HCT116 (cell line): Measurements from ENCODE around the gene SEPTIN6.

ENCODE experiments used
- CBX3 ChIP-seq: IDR thresholded peaks from 2 replicates; pipeline ENCODE4 v1.6.1; 2012; ENCODE audit warnings: low read depth
- EZH2 ChIP-seq: fragments of 200-600 bp; sonication (generic); IDR thresholded peaks from 2 replicates; pipeline ENCODE4 v1.6.1; 2017; ENCODE audit warnings: antibody characterized with exemption, mixed run types
- JUND ChIP-seq: IDR thresholded peaks from 2 replicates; pipeline ENCODE4 v1.6.1; 2012
- POLR2AphosphoS5 ChIP-seq: IDR thresholded peaks from 2 replicates; pipeline ENCODE4 v1.6.1; 2011; ENCODE audit warnings: mild to moderate bottlenecking, low read depth, low read length, moderate library complexity
- YY1 ChIP-seq: IDR thresholded peaks from 2 replicates; pipeline ENCODE4 v1.6.1; 2011; ENCODE audit warnings: low read length, low read depth, moderate library complexity, mild to moderate bottlenecking; ENCODE audit not compliant: insufficient replicate concordance; ENCODE audit errors: extremely low read depth
- TF ChIP-seq, protein P1 (sequence below), 3 experiments: fragments of 200-600 bp in 1 of 3; sonication (generic) in 1 of 3; IDR thresholded peaks in 2 of 3; conservative IDR thresholded peaks in 1 of 3; 2 replicates each; pipeline ENCODE4 v1.5.1; 2012 to 2017; ENCODE audit warnings: low read depth in 2 of 3, low read length in 2 of 3, antibody characterized with exemption in 1 of 3, borderline replicate concordance in 1 of 3, control low read depth in 1 of 3, mild to moderate bottlenecking in 1 of 3, mixed read lengths in 1 of 3, mixed run types in 1 of 3, moderate library complexity in 1 of 3; ENCODE audit not compliant: insufficient read depth in 1 of 3
- TF ChIP-seq, protein P2 (sequence below): IDR thresholded peaks from 2 replicates; pipeline ENCODE4 v1.6.1; 2012; ENCODE audit warnings: low read depth

DNA sequence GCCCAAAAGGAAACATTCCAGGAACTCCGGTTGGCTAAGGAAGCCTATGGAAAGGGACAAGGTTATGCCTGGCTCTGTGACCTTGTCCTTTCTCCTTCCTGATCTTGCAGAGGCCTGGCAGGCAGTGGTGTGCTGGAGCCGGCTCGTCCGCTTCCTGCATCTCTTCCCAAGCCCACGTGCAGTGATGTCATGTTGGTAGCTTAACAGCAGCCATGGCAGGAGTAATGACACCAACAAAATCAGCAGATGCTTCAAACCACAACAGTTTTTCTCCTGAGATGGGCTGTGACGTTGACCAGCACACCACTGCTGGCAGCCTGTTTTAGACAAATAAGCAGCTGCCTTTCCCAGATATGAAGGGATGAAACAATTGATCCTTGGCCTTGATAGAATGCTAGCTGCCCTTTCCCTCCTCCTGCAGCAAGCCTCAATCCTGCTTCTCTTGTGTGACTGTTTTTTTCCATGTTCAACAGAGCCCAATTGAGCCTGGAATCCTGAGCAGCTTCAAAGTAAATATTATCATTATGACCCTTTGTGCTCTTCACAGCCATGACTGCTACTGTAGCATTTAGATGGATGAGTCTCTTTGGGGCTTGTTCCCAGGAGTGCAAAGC is 23.4 kb downstream of the SEPTIN6 start:
- TF ChIP-seq EZH2, result no peak
- TF ChIP-seq, protein P1, sequence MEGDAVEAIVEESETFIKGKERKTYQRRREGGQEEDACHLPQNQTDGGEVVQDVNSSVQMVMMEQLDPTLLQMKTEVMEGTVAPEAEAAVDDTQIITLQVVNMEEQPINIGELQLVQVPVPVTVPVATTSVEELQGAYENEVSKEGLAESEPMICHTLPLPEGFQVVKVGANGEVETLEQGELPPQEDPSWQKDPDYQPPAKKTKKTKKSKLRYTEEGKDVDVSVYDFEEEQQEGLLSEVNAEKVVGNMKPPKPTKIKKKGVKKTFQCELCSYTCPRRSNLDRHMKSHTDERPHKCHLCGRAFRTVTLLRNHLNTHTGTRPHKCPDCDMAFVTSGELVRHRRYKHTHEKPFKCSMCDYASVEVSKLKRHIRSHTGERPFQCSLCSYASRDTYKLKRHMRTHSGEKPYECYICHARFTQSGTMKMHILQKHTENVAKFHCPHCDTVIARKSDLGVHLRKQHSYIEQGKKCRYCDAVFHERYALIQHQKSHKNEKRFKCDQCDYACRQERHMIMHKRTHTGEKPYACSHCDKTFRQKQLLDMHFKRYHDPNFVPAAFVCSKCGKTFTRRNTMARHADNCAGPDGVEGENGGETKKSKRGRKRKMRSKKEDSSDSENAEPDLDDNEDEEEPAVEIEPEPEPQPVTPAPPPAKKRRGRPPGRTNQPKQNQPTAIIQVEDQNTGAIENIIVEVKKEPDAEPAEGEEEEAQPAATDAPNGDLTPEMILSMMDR (IDR thresholded peaks at IDR 0.05 in 2 of 3, conservative IDR thresholded peaks at IDR 0.05 in 1 of 3; ENCODE audit: borderline replicate concordance in 1 of 3, insufficient read depth in 1 of 3, low read depth in 2 of 3, low read length in 2 of 3), result no peak
- TF ChIP-seq, protein P2, sequence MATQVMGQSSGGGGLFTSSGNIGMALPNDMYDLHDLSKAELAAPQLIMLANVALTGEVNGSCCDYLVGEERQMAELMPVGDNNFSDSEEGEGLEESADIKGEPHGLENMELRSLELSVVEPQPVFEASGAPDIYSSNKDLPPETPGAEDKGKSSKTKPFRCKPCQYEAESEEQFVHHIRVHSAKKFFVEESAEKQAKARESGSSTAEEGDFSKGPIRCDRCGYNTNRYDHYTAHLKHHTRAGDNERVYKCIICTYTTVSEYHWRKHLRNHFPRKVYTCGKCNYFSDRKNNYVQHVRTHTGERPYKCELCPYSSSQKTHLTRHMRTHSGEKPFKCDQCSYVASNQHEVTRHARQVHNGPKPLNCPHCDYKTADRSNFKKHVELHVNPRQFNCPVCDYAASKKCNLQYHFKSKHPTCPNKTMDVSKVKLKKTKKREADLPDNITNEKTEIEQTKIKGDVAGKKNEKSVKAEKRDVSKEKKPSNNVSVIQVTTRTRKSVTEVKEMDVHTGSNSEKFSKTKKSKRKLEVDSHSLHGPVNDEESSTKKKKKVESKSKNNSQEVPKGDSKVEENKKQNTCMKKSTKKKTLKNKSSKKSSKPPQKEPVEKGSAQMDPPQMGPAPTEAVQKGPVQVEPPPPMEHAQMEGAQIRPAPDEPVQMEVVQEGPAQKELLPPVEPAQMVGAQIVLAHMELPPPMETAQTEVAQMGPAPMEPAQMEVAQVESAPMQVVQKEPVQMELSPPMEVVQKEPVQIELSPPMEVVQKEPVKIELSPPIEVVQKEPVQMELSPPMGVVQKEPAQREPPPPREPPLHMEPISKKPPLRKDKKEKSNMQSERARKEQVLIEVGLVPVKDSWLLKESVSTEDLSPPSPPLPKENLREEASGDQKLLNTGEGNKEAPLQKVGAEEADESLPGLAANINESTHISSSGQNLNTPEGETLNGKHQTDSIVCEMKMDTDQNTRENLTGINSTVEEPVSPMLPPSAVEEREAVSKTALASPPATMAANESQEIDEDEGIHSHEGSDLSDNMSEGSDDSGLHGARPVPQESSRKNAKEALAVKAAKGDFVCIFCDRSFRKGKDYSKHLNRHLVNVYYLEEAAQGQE, result no peak
- TF ChIP-seq CBX3, result no peak
- no peak for TF ChIP-seq JUND
- TF ChIP-seq YY1, result no peak
- TF ChIP-seq POLR2AphosphoS5, result no peak
